ENCODE results near the gene COL6A1.

Gene COL6A1

DNA sequence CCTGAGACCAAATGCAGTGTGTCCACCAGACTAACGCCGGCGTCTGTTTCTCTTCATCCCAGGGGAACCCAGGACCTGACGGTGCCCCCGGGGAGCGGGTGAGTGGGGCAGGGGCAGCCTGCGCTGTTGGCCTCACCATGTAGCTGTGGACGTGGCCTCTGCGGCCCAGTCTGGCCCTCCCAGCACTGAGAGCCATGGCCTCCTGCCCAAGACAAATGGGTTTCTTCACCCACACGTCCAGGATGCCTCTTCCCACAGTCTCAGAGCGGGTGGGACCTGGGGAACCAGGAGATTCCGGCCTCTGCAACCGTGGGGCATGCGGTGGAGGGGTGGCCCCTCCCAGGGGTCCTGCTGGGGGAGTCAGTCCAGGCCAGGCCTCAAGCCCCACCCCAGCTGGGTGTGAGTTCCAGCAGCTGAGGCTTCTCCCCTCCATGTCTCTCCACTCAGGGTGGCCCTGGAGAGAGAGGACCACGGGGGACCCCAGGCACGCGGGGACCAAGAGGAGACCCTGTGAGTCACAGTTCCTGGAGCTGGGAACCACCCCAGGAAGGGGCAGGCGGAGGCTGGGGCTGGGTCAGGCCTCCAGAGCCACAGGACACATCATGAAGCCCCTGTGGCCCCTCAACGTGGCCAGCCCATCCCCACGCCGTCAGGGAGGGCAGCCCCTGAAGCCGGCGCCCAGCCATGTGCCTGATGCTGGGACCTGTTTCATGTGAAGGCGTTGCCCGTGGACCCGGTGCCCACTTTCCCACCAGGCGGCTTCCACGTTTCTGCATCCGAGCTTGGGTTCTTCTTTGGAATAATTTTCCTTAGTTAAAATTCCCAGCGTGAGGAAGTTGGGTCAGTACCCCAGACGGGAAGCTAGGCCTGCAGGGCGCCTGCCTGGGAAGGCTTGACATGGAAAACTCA lies 11.0 kb downstream of the COL6A1 start:
- no peak overlapping the region for H3K4me3 ChIP-seq (replicated peaks in 1 of 2; ENCODE audit: low read depth in 2 of 2, low read length in 2 of 2)
- no peak for DNase-seq (ENCODE audit: low read depth in 2 of 2)
- TF ChIP-seq, protein P1, sequence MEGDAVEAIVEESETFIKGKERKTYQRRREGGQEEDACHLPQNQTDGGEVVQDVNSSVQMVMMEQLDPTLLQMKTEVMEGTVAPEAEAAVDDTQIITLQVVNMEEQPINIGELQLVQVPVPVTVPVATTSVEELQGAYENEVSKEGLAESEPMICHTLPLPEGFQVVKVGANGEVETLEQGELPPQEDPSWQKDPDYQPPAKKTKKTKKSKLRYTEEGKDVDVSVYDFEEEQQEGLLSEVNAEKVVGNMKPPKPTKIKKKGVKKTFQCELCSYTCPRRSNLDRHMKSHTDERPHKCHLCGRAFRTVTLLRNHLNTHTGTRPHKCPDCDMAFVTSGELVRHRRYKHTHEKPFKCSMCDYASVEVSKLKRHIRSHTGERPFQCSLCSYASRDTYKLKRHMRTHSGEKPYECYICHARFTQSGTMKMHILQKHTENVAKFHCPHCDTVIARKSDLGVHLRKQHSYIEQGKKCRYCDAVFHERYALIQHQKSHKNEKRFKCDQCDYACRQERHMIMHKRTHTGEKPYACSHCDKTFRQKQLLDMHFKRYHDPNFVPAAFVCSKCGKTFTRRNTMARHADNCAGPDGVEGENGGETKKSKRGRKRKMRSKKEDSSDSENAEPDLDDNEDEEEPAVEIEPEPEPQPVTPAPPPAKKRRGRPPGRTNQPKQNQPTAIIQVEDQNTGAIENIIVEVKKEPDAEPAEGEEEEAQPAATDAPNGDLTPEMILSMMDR (IDR thresholded peaks at IDR 0.05; ENCODE audit: low read depth, low read length): no peak

GRCh38 chr21:45993210-45994085 lies 11.9 kb downstream of the COL6A1 start:
- TF ChIP-seq, protein P1 (IDR thresholded peaks at IDR 0.05; ENCODE audit: low read depth, low read length): no peak
- H3K4me3 ChIP-seq (replicated peaks in 1 of 2; ENCODE audit: low read depth in 2 of 2, low read length in 2 of 2): no peak overlapping the region
- no peak for DNase-seq (ENCODE audit: low read depth in 2 of 2)

DNA sequence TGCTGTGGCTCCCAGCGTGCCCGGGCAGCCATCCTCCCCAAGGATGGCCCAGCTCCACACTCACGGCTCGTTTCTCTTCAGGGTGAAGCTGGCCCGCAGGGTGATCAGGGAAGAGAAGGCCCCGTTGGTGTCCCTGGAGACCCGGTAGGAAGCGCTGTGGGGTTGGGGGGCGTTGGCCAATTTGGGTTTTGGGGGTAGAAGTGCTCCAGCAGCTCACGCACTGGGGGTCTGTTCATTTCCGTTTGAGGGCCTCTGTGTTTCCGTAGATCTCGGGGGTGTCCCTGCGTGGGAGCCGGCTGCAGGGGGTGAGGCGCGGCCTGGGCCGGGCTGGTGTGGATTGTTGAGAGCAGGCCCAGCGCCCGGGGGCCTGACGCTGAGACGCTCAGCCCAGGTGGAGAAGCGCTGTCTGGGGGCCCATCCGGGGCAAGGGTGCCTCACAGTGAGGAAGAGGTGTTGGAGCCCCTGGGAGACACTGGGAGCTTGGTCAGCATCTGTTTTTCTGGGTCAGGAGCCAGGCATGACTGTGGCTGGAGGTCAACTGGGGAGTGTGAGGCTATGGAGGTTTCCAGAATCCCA lies 12.6 kb downstream of the COL6A1 start:
- no peak overlapping the region for H3K4me3 ChIP-seq (replicated peaks in 1 of 2; ENCODE audit: low read depth in 2 of 2, low read length in 2 of 2)
- TF ChIP-seq, protein P1 (IDR thresholded peaks at IDR 0.05; ENCODE audit: low read depth, low read length): no peak
- DNase-seq (ENCODE audit: low read depth in 2 of 2): no peak

- TF ChIP-seq, protein P1 (IDR thresholded peaks at IDR 0.05; ENCODE audit: low read depth, low read length): no peak
- DNase-seq (ENCODE audit: low read depth in 2 of 2): no peak
- no peak overlapping the region for H3K4me3 ChIP-seq (replicated peaks in 1 of 2; ENCODE audit: low read depth in 2 of 2, low read length in 2 of 2)
Measured at GRCh38 chr21:45994759-45995685, 13.5 kb downstream of the COL6A1 start.

DNA sequence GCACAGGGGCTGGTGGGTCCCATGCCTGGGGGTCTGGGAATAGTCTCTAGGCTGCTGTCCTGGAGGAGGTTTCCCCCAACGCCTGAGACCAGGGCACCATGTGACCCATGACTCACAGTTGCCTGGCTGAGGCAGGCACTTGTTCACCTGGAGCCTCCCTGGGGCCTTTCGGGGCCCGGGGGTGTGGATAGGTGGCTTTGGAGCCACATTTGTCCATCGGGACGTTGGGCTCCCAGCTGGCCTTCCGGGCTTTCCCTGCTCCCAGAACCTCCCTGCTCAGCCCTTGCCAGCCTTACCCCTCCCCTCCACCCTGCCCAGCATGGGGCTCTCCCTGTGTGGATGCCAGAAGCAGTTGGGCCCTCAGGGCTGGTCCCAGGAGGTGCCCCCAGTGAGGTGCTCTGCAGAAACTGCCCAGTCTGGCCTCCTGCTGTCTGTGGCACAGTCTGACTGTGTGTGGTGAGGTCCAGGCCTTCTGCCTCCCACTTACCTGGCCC lies 14.2 kb downstream of the COL6A1 start:
- no peak for DNase-seq (ENCODE audit: low read depth in 2 of 2)
- TF ChIP-seq, protein P1 (IDR thresholded peaks at IDR 0.05; ENCODE audit: low read depth, low read length): no peak
- no peak overlapping the region for H3K4me3 ChIP-seq (replicated peaks in 1 of 2; ENCODE audit: low read depth in 2 of 2, low read length in 2 of 2)

All from cardiac fibroblast (primary cell).